Right renal pelvis (tissue), 4 donors: ENCODE measurements around the gene KDSR. TPM values are rescaled to one million over a fixed set of nuclear protein-coding genes. Genes with fewer than 3 reads are reported as not detected.

Source experiments
- DNase-seq, 4 donors: peaks; one replicate each; pipeline ENCODE4 v3.0.0-alpha.2; 2013; ENCODE audit warnings: low read depth in 4 of 4, low spot score in 3 of 4, missing footprints in 1 of 4
- polyA plus RNA-seq, 4 donors: library from polyadenylated mRNA; unstranded; fragments of 120-200 nt; gene quantifications; one replicate each; pipeline ENCODE4 v1.2.1, GENCODE V29; 2013; ENCODE audit not compliant: insufficient read length in 4 of 4

The KDSR gene
- polyA plus RNA-seq, 4 donors: 42.9 to 48.8 (median 47.9) TPM

GRCh38 chr18:63286926-63287325 is 80.1 kb downstream of the KDSR start:
- no peak for DNase-seq

- DNase-seq: no peak
Observed at GRCh38 chr18:63284827-63285733, 81.9 kb downstream of the KDSR start.

DNA sequence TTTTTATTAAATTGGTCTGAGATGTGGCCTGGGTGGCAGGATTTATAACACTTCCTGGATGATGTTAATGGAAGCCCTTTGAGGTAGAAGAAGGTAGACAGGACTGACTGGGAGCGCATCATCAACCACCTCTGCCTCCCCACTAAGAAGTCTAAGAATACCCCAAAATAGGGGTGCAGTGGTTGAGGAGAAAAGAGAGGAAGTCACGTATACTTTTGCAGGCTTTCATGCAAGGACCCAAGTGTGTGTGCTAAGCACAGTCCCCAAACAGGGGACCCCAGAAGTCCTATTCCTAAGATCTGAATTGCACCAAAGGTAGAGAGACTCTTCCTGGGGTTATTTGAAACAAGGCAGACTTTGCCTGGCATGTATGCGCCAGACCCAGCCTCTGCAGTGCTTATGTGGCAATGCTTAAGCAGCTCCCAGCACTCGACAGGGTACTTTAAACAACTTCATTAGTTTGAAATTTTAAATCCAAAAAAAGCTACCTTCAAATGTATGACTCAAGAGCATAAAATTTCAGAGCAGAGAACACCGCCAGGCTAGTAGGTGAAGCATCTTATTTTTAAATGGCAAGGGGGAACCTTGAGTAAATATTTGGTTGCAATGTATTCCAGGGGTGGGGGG is 82.7 kb downstream of the KDSR start:
- DNase-seq: no peak

GRCh38 chr18:63283305-63284094 is 83.5 kb downstream of the KDSR start:
- DNase-seq: no peak

DNA sequence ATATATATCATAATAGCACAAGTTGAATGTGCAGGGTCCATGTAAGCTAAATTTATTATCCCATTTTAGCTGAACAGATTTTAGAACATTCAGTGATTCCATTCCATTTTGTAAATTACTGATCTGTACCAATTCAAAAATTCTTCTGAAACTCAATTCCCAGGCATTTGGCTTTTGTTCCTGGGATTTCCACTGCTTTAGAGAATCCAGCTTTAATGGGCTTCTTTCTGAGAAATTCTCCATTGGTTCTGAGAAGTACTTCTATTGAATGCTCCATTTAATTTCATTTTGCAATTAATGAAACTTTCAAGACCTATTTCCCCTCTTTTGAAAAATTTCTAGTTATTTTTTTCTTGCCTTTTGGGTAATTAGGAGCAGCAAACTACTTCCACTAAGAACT is 84.2 kb downstream of the KDSR start:
- DNase-seq: no peak

Other genes with a start within 250 kb of the KDSR start
- 10 to 100 TPM; 23.3 to 28.8 (median 27.1) TPM for gene BCL2, start 47.4 kb downstream of the KDSR start, polyA plus RNA-seq
- gene VPS4B, start 55.3 kb upstream of the KDSR start, polyA plus RNA-seq: 10 to 100 TPM; 52.8 to 64.9 (median 63.1) TPM
- under 1 TPM in 1 of 4 donors, not detected in 3; 0.04 TPM for gene SERPINB5, start 109.8 kb upstream of the KDSR start, polyA plus RNA-seq
- under 1 TPM in 1 of 4 donors, not detected in 3; 0.04 TPM for gene SERPINB12, start 175.2 kb upstream of the KDSR start, polyA plus RNA-seq
- gene SERPINB13, start 220.1 kb upstream of the KDSR start, polyA plus RNA-seq: under 1 TPM in 1 of 4 donors, not detected in 3; 0.01 TPM